ENCODE results near the gene TTC39B.

Gene TTC39B

GRCh38 chr9:15132091-15132490, 174.9 kb downstream of the TTC39B start:
- no peak for DNase-seq (ENCODE audit: low spot score)

GRCh38 chr9:15131094-15131493, 175.9 kb downstream of the TTC39B start:
- no peak for DNase-seq (ENCODE audit: low spot score)

GRCh38 chr9:15127831-15128230, 179.2 kb downstream of the TTC39B start:
- no peak for DNase-seq (ENCODE audit: low spot score)

GRCh38 chr9:15121630-15122029, 185.4 kb downstream of the TTC39B start:
- DNase-seq (ENCODE audit: low spot score) = no peak

- DNase-seq (ENCODE audit: low spot score) = no peak
Measured at GRCh38 chr9:15116130-15116580, 190.9 kb downstream of the TTC39B start.

GRCh38 chr9:15115702-15116101, 191.3 kb downstream of the TTC39B start:
- DNase-seq (ENCODE audit: low spot score) = no peak

GRCh38 chr9:15115041-15115440, 192.0 kb downstream of the TTC39B start:
- no peak for DNase-seq (ENCODE audit: low spot score)

Data from AG08396 (cell line).